K562 (cell line): Measurements from ENCODE around the gene DAO. TPM values are rescaled to one million over a fixed set of nuclear protein-coding genes. Genes with fewer than 3 reads are reported as not detected.
A peak's percentile ranks its signal among the peaks of the same experiment; 100 is the strongest.

Experiments
- ATAC-seq: fragments of 200-7000 bp; cut with Tn5 transposase; 3 replicates; pipeline ENCODE4 v1.9.1; 2020; ENCODE audit warnings: moderate library complexity
- BruUV-seq: library from RNA; stranded (reverse); fragments of 400-500 nt; replicated peaks from 2 replicates; lab custom pipeline; 2021; lab: Mats Ljungman, UMichigan
- CTCF ChIA-PET: fragments of 300-600 bp; formaldehyde crosslinking; extraction: SDS; loops from one replicate; lab custom pipeline; 2021; ENCODE audit warnings: low intra/inter-chr PET ratio; lab: Yijun Ruan, JAX
- POLR2A ChIA-PET: fragments of 300-600, 350-650 bp; sonication (Branson Sonifier 250); formaldehyde crosslinking; extraction: SDS; loops from one replicate; lab custom pipeline; 2021; ENCODE audit warnings: antibody characterized with exemption, inconsistent platforms; lab: Yijun Ruan, JAX
- DNase-seq, 4 experiments: peaks; one replicate each; pipeline versions ENCODE4 v3.0.0 to v3.0.0-alpha.2; 2011 to 2018; ENCODE audit warnings: low spot score in 3 of 4, mixed read lengths in 3 of 4; ENCODE audit errors: extremely low read depth in 1 of 4
- FAIRE-seq: peaks from 2 replicates; lab custom pipeline; 2011; peaks lifted over from hg19 to GRCh38; lab: Jason Lieb, UNC
- H2AFZ ChIP-seq: 2 replicates; pipeline ENCODE4 v1.6.0; 2011; ENCODE audit warnings: low read depth, low read length, control low read depth, inconsistent platforms
- H3K27ac ChIP-seq: fragments of 200-600 bp; 3 replicates; pipeline ENCODE4 v1.8.0; 2011; ENCODE audit warnings: low read depth, mild to moderate bottlenecking, control low read depth, inconsistent platforms, low read length, moderate library complexity, mixed read lengths; ENCODE audit errors: extremely low read depth
- H3K27me3 ChIP-seq, 2 experiments: fragments of 300-600 bp in 1 of 2; 2 replicates in 1 of 2; 3 replicates in 1 of 2; pipeline versions ENCODE4 v1.6.0 to v1.8.0; 2011; ENCODE audit warnings: inconsistent platforms in 2 of 2, low read length in 2 of 2, mild to moderate bottlenecking in 1 of 2, mixed read lengths in 1 of 2, moderate library complexity in 1 of 2; ENCODE audit not compliant: control insufficient read depth in 2 of 2, insufficient read depth in 2 of 2
- H3K36me3 ChIP-seq: fragments of 300-600 bp; 3 replicates; pipeline ENCODE4 v1.8.0; 2011; ENCODE audit warnings: mild to moderate bottlenecking, low read length, inconsistent platforms; ENCODE audit not compliant: control insufficient read depth, insufficient read depth
- H3K4me1 ChIP-seq, 2 experiments: fragments of 200-600 bp in 1 of 2; replicated peaks in 1 of 2; 2 replicates in 1 of 2; 3 replicates in 1 of 2; pipeline versions ENCODE4 v1.5.1 to v1.8.0; 2011; ENCODE audit warnings: inconsistent platforms in 2 of 2, low read length in 2 of 2, mild to moderate bottlenecking in 1 of 2, mixed read lengths in 1 of 2, moderate library complexity in 1 of 2; ENCODE audit not compliant: control insufficient read depth in 2 of 2, insufficient read depth in 2 of 2
- H3K4me2 ChIP-seq: 2 replicates; pipeline ENCODE4 v1.6.1; 2011; ENCODE audit warnings: low read length, control low read depth, inconsistent platforms, mixed read lengths; ENCODE audit not compliant: insufficient read depth
- H3K4me3 ChIP-seq: fragments of 200-600 bp; sonication (generic), shearing (Covaris generic); 2 replicates; pipeline ENCODE4 v1.5.1; 2016; ENCODE audit warnings: control low read depth, inconsistent platforms
- H3K79me2 ChIP-seq: fragments of 200-600 bp; 3 replicates; pipeline ENCODE4 v1.8.0; 2011; ENCODE audit warnings: low read length, inconsistent platforms; ENCODE audit not compliant: control insufficient read depth, insufficient read depth
- H3K9ac ChIP-seq, 2 experiments: 2 replicates each; pipeline versions ENCODE4 v1.6.0 to v1.6.1; 2011; ENCODE audit warnings: low read depth in 2 of 2, low read length in 2 of 2, control low read depth in 1 of 2, inconsistent platforms in 1 of 2, mild to moderate bottlenecking in 1 of 2, mixed read lengths in 1 of 2; ENCODE audit not compliant: insufficient read depth in 1 of 2
- H3K9me1 ChIP-seq: one replicate; pipeline ENCODE4 v1.6.0; 2011; ENCODE audit warnings: inconsistent platforms, mild to moderate bottlenecking, low read length, moderate library complexity; ENCODE audit not compliant: control insufficient read depth, insufficient read depth
- H3K9me3 ChIP-seq: replicated peaks from 2 replicates; pipeline ENCODE4 v1.5.1; 2011; ENCODE audit warnings: low read depth, low read length, inconsistent platforms; ENCODE audit not compliant: control insufficient read depth, insufficient read depth
- H4K20me1 ChIP-seq: replicated peaks from 2 replicates; pipeline ENCODE4 v1.6.1; 2011; ENCODE audit warnings: low read length, inconsistent platforms, mixed read lengths; ENCODE audit not compliant: control insufficient read depth, insufficient read depth
- GABPA ChIP-seq: fragments of 200-800 bp; sonication (Bioruptor generic); conservative IDR thresholded peaks from 2 replicates; pipeline ENCODE4 v1.6.1; 2016; ENCODE audit warnings: low read depth, missing genetic modification characterization, missing compliant biosample characterization
- L3MBTL2 ChIP-seq: fragments of 450-650 bp; IDR thresholded peaks from 2 replicates; pipeline ENCODE4 v1.6.1; 2016; ENCODE audit warnings: mild to moderate bottlenecking, moderate library complexity
- NFIC ChIP-seq: fragments of 450-650 bp; IDR thresholded peaks from 2 replicates; pipeline ENCODE4 v1.6.1; 2017; ENCODE audit warnings: mild to moderate bottlenecking, inconsistent platforms
- WGBS: fragments of 100-300 bp; shearing (Covaris generic); methylation state at CpG from one replicate; pipeline ENCODE4 v1.1.6; 2016; ENCODE audit warnings: low coverage, mixed read lengths; ENCODE audit not compliant: insufficient coverage; ENCODE audit errors: missing lambda C conversion rate; 5-methylcytosine and 5-hydroxymethylcytosine counted together
- in situ Hi-C: fragments of 300-500 bp; cut with MboI; formaldehyde crosslinking; loops from 4 replicates; pipeline ENCODE4 v1.15.0; 2018; ENCODE audit warnings: inconsistent platforms, mixed read lengths
- intact Hi-C: fragments of 100-400 bp; cut with micrococcal nuclease; formaldehyde crosslinking; loops from 2 replicates; pipeline ENCODE4 v1.14.2; 2022
- polyA plus RNA-seq, 8 experiments: library from polyadenylated mRNA; depleted of rRNA in 4 of 8; stranded (reverse) in 5 of 8; unstranded in 3 of 8; fragments of >200 nt; fragmentation: Nextera tagmentation in 2 of 8; fragmentation: Illumina TruSeq in 1 of 8; extraction: Ambion mirVana in 2 of 8; extraction: Trizol in 1 of 8; gene quantifications; 2 replicates each; pipeline versions ENCODE4 v1.2.1 to v1.2.3, GENCODE V29; 2011 to 2014; ENCODE audit warnings: inconsistent platforms in 1 of 8, missing spikeins in 1 of 8
- total RNA-seq, 7 experiments: library from RNA; depleted of rRNA in 6 of 7; stranded (reverse); fragments of >200 nt in 6 of 7; fragmentation: Illumina TruSeq in 2 of 7; extraction: Trizol in 2 of 7; gene quantifications; 2 replicates each; pipeline versions ENCODE4 v1.2.1 to v1.2.3, GENCODE V29; 2011 to 2021; ENCODE audit warnings: low replicate concordance in 1 of 7
- TF ChIP-seq, protein P1 (sequence below): fragments of 450-650 bp; formaldehyde crosslinking; IDR thresholded peaks from 2 replicates; pipeline ENCODE4 v1.4.0; 2020; ENCODE audit warnings: mild to moderate bottlenecking, mixed read lengths
- TF ChIP-seq, protein P2 (sequence below), 2 experiments: fragments of 450-650 bp in 1 of 2; sonication (generic) in 1 of 2; formaldehyde crosslinking in 1 of 2; IDR thresholded peaks; 2 replicates each; pipeline versions ENCODE4 v1.7.1 to v1.9.0; 2016 to 2022; ENCODE audit warnings: inconsistent platforms in 1 of 2, mild to moderate bottlenecking in 1 of 2, missing genetic modification reagents in 1 of 2

DAO gene
- total and polyA plus RNA-seq, 9 of the 15 experiments (the other 6 are each of a cell fraction or from before 2014, with no cell fraction given): not detected

DNA sequence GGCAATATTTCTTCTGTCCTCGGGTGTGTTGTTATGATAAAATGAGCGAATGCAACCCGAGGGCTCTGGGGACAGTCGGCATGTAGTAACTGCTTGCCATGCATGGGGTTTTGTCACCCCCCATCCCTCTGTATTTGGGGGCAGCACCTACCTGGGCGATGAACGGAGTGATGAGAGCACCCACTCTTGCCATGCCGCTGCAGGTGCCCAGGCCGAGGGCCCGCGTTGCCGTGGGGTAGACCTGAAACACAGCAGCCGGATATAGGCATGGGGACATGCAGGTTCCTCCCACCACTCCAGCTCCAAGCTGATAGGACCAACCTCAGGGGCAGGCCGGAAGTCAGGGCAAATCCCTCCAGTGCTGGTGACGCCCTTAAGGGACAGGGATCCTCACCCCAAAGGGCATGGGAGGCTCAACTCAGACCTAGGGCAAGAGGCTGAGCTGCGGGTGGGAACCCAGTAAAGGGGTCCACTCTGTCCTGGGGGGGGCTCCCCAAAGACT is 35.8 kb downstream of the DAO start:
- TF ChIP-seq, protein P1, sequence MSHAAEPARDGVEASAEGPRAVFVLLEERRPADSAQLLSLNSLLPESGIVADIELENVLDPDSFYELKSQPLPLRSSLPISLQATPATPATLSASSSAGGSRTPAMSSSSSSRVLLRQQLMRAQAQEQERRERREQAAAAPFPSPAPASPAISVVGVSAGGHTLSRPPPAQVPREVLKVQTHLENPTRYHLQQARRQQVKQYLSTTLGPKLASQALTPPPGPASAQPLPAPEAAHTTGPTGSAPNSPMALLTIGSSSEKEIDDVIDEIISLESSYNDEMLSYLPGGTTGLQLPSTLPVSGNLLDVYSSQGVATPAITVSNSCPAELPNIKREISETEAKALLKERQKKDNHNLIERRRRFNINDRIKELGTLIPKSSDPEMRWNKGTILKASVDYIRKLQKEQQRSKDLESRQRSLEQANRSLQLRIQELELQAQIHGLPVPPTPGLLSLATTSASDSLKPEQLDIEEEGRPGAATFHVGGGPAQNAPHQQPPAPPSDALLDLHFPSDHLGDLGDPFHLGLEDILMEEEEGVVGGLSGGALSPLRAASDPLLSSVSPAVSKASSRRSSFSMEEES (CRISPR knock-in tag): no peak
- 0 out of 2 replicates have a peak, but pooled peaks have one; percentile 15 for TF ChIP-seq L3MBTL2
- peak; percentile 72 for TF ChIP-seq GABPA (tag)
- TF ChIP-seq, protein P2, sequence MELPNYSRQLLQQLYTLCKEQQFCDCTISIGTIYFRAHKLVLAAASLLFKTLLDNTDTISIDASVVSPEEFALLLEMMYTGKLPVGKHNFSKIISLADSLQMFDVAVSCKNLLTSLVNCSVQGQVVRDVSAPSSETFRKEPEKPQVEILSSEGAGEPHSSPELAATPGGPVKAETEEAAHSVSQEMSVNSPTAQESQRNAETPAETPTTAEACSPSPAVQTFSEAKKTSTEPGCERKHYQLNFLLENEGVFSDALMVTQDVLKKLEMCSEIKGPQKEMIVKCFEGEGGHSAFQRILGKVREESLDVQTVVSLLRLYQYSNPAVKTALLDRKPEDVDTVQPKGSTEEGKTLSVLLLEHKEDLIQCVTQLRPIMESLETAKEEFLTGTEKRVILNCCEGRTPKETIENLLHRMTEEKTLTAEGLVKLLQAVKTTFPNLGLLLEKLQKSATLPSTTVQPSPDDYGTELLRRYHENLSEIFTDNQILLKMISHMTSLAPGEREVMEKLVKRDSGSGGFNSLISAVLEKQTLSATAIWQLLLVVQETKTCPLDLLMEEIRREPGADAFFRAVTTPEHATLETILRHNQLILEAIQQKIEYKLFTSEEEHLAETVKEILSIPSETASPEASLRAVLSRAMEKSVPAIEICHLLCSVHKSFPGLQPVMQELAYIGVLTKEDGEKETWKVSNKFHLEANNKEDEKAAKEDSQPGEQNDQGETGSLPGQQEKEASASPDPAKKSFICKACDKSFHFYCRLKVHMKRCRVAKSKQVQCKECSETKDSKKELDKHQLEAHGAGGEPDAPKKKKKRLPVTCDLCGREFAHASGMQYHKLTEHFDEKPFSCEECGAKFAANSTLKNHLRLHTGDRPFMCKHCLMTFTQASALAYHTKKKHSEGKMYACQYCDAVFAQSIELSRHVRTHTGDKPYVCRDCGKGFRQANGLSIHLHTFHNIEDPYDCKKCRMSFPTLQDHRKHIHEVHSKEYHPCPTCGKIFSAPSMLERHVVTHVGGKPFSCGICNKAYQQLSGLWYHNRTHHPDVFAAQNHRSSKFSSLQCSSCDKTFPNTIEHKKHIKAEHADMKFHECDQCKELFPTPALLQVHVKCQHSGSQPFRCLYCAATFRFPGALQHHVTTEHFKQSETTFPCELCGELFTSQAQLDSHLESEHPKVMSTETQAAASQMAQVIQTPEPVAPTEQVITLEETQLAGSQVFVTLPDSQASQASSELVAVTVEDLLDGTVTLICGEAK (IDR thresholded peaks at IDR 0.05): 0 out of 2 replicates have a peak, but pooled peaks have one; percentile 19
- TF ChIP-seq, protein P2 (CRISPR knock-in tag; IDR thresholded peaks at IDR 0.05): no peak
- TF ChIP-seq NFIC: no peak
- ChIA-PET POLR2A (interaction anchor here (0.7 to 1.2 kb wide), 2 partner anchors 18 to 238 kb away, joined by 3 to 4 read pairs; no protein-coding TSS in a partner anchor), CTCF (no interaction called here)
- ATAC-seq: peak; percentile 82
- no peak overlapping the region for H3K27ac ChIP-seq
- peak overlapping the region; percentile 67 for H2AFZ ChIP-seq
- in situ Hi-C loops: no loop called here
- 3% methylated on average over 15 of the region's 15 CpGs for WGBS
- no peaks in the 10 kb centered on the region for H3K9me3 ChIP-seq
- peak; percentile 14 to 27 (median 22) for DNase-seq
- peaks cover 8 to 27% of the 10 kb centered on the region in 2 experiments; a peak in 3 of 5 replicates for H3K27me3 ChIP-seq
- no peaks in the 10 kb centered on the region for H3K36me3 ChIP-seq
- BruUV-seq: no TSS peak
- H3K4me2 ChIP-seq: peak overlapping the region; percentile 28
- no peaks in the 10 kb centered on the region for H4K20me1 ChIP-seq
- intact Hi-C loops: no loop called here
- no peak overlapping the region for H3K4me3 ChIP-seq
- no peaks in the 10 kb centered on the region for H3K9me1 ChIP-seq
- H3K79me2 ChIP-seq: no peaks in the 10 kb centered on the region
- H3K4me1 ChIP-seq: no peaks in the 10 kb centered on the region; a peak in 1 of 5 replicates
- H3K9ac ChIP-seq: no peak overlapping the region
- peak; percentile 35 for FAIRE-seq
